MCF 10A (cell line): ENCODE results near the gene TREML1. TPM values are rescaled to one million over a fixed set of nuclear protein-coding genes. Genes with fewer than 3 reads are reported as not detected.

ENCODE experiments used
- BruUV-seq: library from RNA; stranded (reverse); fragments of 400-500 nt; replicated peaks from 2 replicates; lab custom pipeline; 2021; lab: Mats Ljungman, UMichigan
- CTCF ChIA-PET: fragments of 300-600 bp; sonication (Branson Sonifier 250); formaldehyde crosslinking; extraction: SDS; loops from one replicate; lab custom pipeline; 2021; ENCODE audit warnings: antibody characterized with exemption, inconsistent platforms; lab: Yijun Ruan, JAX
- POLR2A ChIA-PET: fragments of 300-600, 350-650 bp; sonication (Branson Sonifier 250); formaldehyde crosslinking; extraction: SDS; loops from one replicate; lab custom pipeline; 2020; ENCODE audit warnings: antibody characterized with exemption, inconsistent platforms; lab: Yijun Ruan, JAX
- DNase-seq: peaks from one replicate; pipeline ENCODE4 v3.0.0-alpha.2; 2018; ENCODE audit not compliant: unreplicated experiment
- H3K27ac Mint-ChIP-seq: one replicate; pipeline ENCODE4 v1.8.0; 2022; ENCODE audit warnings: mild to moderate bottlenecking, low read depth, mixed read lengths; ENCODE audit not compliant: unreplicated experiment
- H3K27me3 Mint-ChIP-seq: one replicate; pipeline ENCODE4 v1.8.0; 2022; ENCODE audit warnings: mixed read lengths; ENCODE audit not compliant: insufficient read depth, unreplicated experiment
- H3K36me3 Mint-ChIP-seq: one replicate; pipeline ENCODE4 v1.8.0; 2022; ENCODE audit warnings: mild to moderate bottlenecking, moderate library complexity, mixed read lengths; ENCODE audit not compliant: insufficient read depth, unreplicated experiment
- H3K4me1 Mint-ChIP-seq: one replicate; pipeline ENCODE4 v1.8.0; 2022; ENCODE audit warnings: mixed read lengths; ENCODE audit not compliant: insufficient read depth, unreplicated experiment
- H3K4me3 Mint-ChIP-seq: one replicate; pipeline ENCODE4 v1.8.0; 2022; ENCODE audit warnings: mild to moderate bottlenecking, moderate library complexity, mixed read lengths; ENCODE audit not compliant: unreplicated experiment
- H3K9me3 Mint-ChIP-seq: one replicate; pipeline ENCODE4 v1.8.0; 2022; ENCODE audit warnings: mixed read lengths; ENCODE audit not compliant: unreplicated experiment
- CTCF ChIP-seq: fragments of 200-600 bp; IDR thresholded peaks from one replicate; pipeline ENCODE4 v1.8.0; 2022; ENCODE audit warnings: antibody characterized with exemption, mild to moderate bottlenecking; ENCODE audit not compliant: unreplicated experiment
- intact Hi-C: fragments of 100-400 bp; cut with micrococcal nuclease; formaldehyde crosslinking; loops from 2 replicates; pipeline ENCODE4 v1.14.1; 2022
- total RNA-seq: library from RNA; stranded (reverse); gene quantifications from 2 replicates; pipeline ENCODE4 v1.2.3, GENCODE V29; 2022

The TREML1 gene
- total RNA-seq, 1 experiment from 2014 or later, result not detected

GRCh38 chr6:41103847-41104246 is 50.3 kb downstream of the TREML1 start:
- Mint-ChIP-seq H3K27ac (no peak overlapping the region), H3K27me3 (no peaks in the 10 kb centered on the region), H3K4me3 (no peak overlapping the region), H3K9me3 (no peaks in the 10 kb centered on the region), H3K36me3 (peaks cover 33% of the 10 kb centered on the region), H3K4me1 (no peaks in the 10 kb centered on the region)
- TF ChIP-seq CTCF, result no peak
- ChIA-PET CTCF (interaction anchor here (0.7 to 2.2 kb wide), 6 partner anchors 10 to 216 kb away, joined by 3 to 12 read pairs (median 6); no protein-coding TSS in a partner anchor), POLR2A (interaction anchor here (0.7 to 1.6 kb wide), 2 partner anchors 12 to 216 kb away, joined by 3 to 6 read pairs; no protein-coding TSS in a partner anchor)
- intact Hi-C loops, result no loop called here
- no TSS peak for BruUV-seq
- DNase-seq, result no peak

- Mint-ChIP-seq H3K4me3 (no peak overlapping the region), H3K27ac (no peak overlapping the region), H3K36me3 (peaks cover 63% of the 10 kb centered on the region), H3K4me1 (no peaks in the 10 kb centered on the region), H3K27me3 (no peaks in the 10 kb centered on the region), H3K9me3 (no peaks in the 10 kb centered on the region)
- no peak for DNase-seq
- CTCF ChIA-PET, result interaction anchor here (0.6 to 1.1 kb wide), 5 partner anchors 9 to 881 kb away, joined by 3 to 4 read pairs (median 3); no protein-coding TSS in a partner anchor
- no TSS peak for BruUV-seq
- no peak for TF ChIP-seq CTCF
- POLR2A ChIA-PET, result no interaction called here
- intact Hi-C loops, result no loop called here
Measured at GRCh38 chr6:41100871-41101287, 53.3 kb downstream of the TREML1 start.

Other genes starting within 250 kb of the TREML1 start
- gene UNC5CL, start 115.1 kb downstream of the TREML1 start, total RNA-seq, result 0.19 and 0.59 TPM in 2 replicates
- gene TSPO2, start 111.9 kb downstream of the TREML1 start, total RNA-seq, result not detected in 2 replicates
- gene APOBEC2, start 101.1 kb downstream of the TREML1 start, total RNA-seq, result not detected in 2 replicates
- 28.0 and 35.2 TPM in 2 replicates for gene OARD1, start 82.0 kb downstream of the TREML1 start, total RNA-seq
- 41.5 and 42.1 TPM in 2 replicates for gene NFYA, start 81.4 kb downstream of the TREML1 start, total RNA-seq
- 0.42 and 0.63 TPM in 2 replicates for gene TREM2, start 8.8 kb upstream of the TREML1 start, total RNA-seq
- not detected in 2 replicates for gene TREML2, start 46.8 kb upstream of the TREML1 start, total RNA-seq
- gene TREML4, start 74.0 kb upstream of the TREML1 start, total RNA-seq, result not detected in 2 replicates
- 9.9 and 15.8 TPM in 2 replicates for gene TREM1, start 132.3 kb upstream of the TREML1 start, total RNA-seq
- gene NCR2, start 181.3 kb upstream of the TREML1 start, total RNA-seq, result not detected in 2 replicates